NB4 (cell line): Measurements from ENCODE around the gene KIAA1328.

Experiments used
- POLR2A ChIP-seq: IDR thresholded peaks from 2 replicates; pipeline ENCODE4 v1.6.1; 2011; ENCODE audit warnings: mild to moderate bottlenecking; ENCODE audit not compliant: insufficient read length; ENCODE audit errors: extremely low read depth
- TF ChIP-seq, protein P1 (sequence below): IDR thresholded peaks from one replicate; pipeline ENCODE4 v1.5.1; 2012; ENCODE audit warnings: low read depth, low read length
- TF ChIP-seq, protein P2 (sequence below): IDR thresholded peaks from 2 replicates; pipeline ENCODE4 v1.6.1; 2011; ENCODE audit warnings: low read depth, low read length

GRCh38 chr18:37163119-37163518 lies 334.2 kb downstream of the KIAA1328 start:
- TF ChIP-seq, protein P1, sequence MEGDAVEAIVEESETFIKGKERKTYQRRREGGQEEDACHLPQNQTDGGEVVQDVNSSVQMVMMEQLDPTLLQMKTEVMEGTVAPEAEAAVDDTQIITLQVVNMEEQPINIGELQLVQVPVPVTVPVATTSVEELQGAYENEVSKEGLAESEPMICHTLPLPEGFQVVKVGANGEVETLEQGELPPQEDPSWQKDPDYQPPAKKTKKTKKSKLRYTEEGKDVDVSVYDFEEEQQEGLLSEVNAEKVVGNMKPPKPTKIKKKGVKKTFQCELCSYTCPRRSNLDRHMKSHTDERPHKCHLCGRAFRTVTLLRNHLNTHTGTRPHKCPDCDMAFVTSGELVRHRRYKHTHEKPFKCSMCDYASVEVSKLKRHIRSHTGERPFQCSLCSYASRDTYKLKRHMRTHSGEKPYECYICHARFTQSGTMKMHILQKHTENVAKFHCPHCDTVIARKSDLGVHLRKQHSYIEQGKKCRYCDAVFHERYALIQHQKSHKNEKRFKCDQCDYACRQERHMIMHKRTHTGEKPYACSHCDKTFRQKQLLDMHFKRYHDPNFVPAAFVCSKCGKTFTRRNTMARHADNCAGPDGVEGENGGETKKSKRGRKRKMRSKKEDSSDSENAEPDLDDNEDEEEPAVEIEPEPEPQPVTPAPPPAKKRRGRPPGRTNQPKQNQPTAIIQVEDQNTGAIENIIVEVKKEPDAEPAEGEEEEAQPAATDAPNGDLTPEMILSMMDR = no peak
- TF ChIP-seq, protein P2, sequence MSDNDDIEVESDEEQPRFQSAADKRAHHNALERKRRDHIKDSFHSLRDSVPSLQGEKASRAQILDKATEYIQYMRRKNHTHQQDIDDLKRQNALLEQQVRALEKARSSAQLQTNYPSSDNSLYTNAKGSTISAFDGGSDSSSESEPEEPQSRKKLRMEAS = no peak
- TF ChIP-seq POLR2A = no peak
